AG04450 (cell line): ENCODE results near the gene FRAT2. TPM values are rescaled to one million over a fixed set of nuclear protein-coding genes. Genes with fewer than 3 reads are reported as not detected.

Experiments
- CTCF ChIA-PET: fragments of 300-600, 350-600 bp; formaldehyde crosslinking; extraction: SDS; loops from one replicate; lab custom pipeline; 2022; ENCODE audit warnings: antibody characterized with exemption, inconsistent platforms; lab: Charles Lee
- POLR2A ChIA-PET: fragments of 350-600 bp; formaldehyde crosslinking; extraction: SDS; loops from one replicate; lab custom pipeline; 2021; ENCODE audit warnings: antibody characterized with exemption, inconsistent platforms; lab: Yijun Ruan, JAX
- DNase-seq: peaks from one replicate; pipeline ENCODE4 v3.0.0-alpha.2; 2011; ENCODE audit warnings: low read depth, low spot score
- H3K27ac ChIP-seq: one replicate; pipeline ENCODE4 v1.5.1; 2012; ENCODE audit warnings: low read depth, low read length, control low read depth
- H3K27me3 ChIP-seq: one replicate; pipeline ENCODE4 v1.6.0; 2012; ENCODE audit warnings: low read length; ENCODE audit not compliant: control insufficient read depth, insufficient read depth
- H3K4me3 ChIP-seq: 2 replicates; pipeline ENCODE4 v1.5.1; 2011; ENCODE audit warnings: mild to moderate bottlenecking, low read depth, low read length, control low read depth
- H3K9me3 ChIP-seq: 2 replicates; pipeline ENCODE4 v1.5.1; 2012; ENCODE audit warnings: low read length; ENCODE audit not compliant: control insufficient read depth, insufficient read depth
- polyA plus RNA-seq: library from polyadenylated mRNA; depleted of rRNA; stranded (reverse); fragments of >200 nt; gene quantifications from 2 replicates; pipeline ENCODE4 v1.2.3, GENCODE V29; 2011
- TF ChIP-seq, protein P1 (sequence below): IDR thresholded peaks from 2 replicates; pipeline ENCODE4 v1.5.1; 2011; ENCODE audit warnings: low read depth, low read length, control low read depth, inconsistent platforms

Gene FRAT2
- polyA plus RNA-seq, 1 experiment = 2.6 TPM

DNA sequence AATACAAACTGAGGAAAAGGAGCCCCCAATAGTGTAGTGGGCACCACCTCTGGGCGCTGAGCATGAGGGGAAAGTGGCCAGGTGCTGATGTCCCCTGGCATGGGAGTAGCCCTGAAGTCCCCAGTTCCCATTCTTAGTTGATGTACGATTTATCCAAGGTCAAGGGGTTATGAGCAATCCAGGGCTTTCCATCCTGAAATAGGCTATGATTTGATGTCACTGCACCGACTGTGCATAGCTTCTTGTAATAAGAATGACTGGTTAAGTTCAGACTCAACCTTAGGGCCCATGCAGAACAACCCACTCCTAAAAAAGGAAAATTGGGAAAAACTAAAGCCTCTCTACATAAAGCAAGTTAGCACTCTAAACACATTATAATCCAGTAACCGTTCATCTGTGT, 11.0 kb downstream of the FRAT2 start:
- CTCF ChIA-PET = interaction anchor here (0.9 kb wide), 1 partner anchor 10 kb away, joined by 3 read pairs; no protein-coding TSS in a partner anchor
- H3K9me3 ChIP-seq = no peaks in the 10 kb centered on the region

DNA sequence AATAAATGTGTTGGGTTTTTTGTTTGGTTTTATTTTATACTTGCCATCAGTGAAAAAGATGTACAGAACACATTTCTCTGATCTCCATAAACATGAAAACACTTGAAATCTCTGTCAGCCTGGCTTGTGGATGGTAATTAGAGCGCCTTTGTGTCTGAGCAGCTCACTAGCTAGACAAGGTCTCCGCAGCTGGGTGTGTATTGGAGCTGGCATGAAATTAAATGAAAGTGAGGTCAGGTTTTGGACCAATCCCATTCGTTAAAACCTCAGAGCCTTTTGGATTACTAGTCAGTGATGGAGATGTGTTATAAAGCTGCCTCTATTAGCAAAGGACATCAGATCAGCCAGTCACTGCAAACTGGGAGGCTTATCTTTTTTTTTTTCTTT, 12.7 kb downstream of the FRAT2 start:
- no peak for DNase-seq
- Histone ChIP-seq H3K4me3 (no peak overlapping the region), H3K9me3 (no peaks in the 10 kb centered on the region), H3K27ac (no peak overlapping the region), H3K27me3 (peaks cover 6% of the 10 kb centered on the region)
- TF ChIP-seq, protein P1, sequence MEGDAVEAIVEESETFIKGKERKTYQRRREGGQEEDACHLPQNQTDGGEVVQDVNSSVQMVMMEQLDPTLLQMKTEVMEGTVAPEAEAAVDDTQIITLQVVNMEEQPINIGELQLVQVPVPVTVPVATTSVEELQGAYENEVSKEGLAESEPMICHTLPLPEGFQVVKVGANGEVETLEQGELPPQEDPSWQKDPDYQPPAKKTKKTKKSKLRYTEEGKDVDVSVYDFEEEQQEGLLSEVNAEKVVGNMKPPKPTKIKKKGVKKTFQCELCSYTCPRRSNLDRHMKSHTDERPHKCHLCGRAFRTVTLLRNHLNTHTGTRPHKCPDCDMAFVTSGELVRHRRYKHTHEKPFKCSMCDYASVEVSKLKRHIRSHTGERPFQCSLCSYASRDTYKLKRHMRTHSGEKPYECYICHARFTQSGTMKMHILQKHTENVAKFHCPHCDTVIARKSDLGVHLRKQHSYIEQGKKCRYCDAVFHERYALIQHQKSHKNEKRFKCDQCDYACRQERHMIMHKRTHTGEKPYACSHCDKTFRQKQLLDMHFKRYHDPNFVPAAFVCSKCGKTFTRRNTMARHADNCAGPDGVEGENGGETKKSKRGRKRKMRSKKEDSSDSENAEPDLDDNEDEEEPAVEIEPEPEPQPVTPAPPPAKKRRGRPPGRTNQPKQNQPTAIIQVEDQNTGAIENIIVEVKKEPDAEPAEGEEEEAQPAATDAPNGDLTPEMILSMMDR = no peak
- POLR2A ChIA-PET = no interaction called here
- CTCF ChIA-PET = interaction anchor here (0.7 to 1.2 kb wide), 4 partner anchors 11 to 179 kb away, joined by 3 to 9 read pairs (median 5); no protein-coding TSS in a partner anchor

More for the DNA sequence above, 11.0 kb downstream of the FRAT2 start:
- no peak overlapping the region for H3K4me3 ChIP-seq
- TF ChIP-seq, protein P1 = no peak
- POLR2A ChIA-PET = interaction anchor here (0.7 kb wide), 1 partner anchor 35 kb away, joined by 6 read pairs; no protein-coding TSS in a partner anchor
- H3K27me3 ChIP-seq = peaks cover 6% of the 10 kb centered on the region
- no peak for DNase-seq
- no peak overlapping the region for H3K27ac ChIP-seq

DNA sequence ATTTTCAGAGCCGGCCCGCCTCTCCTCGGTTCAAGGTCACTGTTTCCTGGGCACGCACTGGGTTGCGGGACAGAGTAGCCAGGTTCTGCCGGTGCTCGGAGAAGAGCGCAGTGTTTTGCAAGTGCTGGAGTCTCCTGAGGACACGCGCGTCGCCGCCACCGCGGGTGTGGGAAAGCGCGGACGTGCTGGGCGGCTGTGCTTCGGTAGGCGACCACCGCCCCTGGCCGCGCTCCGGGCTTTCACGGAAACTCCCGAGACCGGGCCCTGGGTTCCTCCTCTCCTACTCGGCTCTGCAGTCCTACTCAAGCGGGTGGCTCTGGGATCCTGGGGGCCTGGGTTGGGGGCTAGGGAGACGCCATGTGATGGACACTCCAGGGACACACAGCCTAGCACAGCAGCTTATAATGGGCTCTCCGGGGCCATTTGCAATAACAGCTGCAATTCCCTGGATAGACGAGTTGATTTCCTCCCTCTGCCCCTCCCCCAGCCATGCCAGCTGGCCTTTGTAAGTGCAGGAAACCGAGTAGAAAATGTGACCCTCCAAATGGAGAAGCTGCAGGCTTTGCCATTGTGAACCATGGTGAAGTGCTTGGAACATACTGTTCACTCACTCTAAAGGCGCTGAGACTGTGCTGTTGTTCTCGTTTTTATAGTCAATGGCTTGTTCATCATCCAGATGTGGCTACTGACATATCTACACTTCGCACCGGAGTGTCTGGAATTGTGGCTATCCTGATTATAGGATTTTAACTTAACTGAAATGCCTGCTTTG, 13.3 kb downstream of the FRAT2 start:
- no peak overlapping the region for H3K27ac ChIP-seq
- ChIA-PET POLR2A (no interaction called here), CTCF (interaction anchor here (0.7 to 1.2 kb wide), 3 partner anchors 12 to 111 kb away, joined by 3 to 9 read pairs (median 6); no protein-coding TSS in a partner anchor)
- peaks cover 6% of the 10 kb centered on the region for H3K27me3 ChIP-seq
- DNase-seq = no peak
- H3K9me3 ChIP-seq = no peaks in the 10 kb centered on the region
- TF ChIP-seq, protein P1 = no peak
- H3K4me3 ChIP-seq = peak overlapping the region; percentile 79

DNA sequence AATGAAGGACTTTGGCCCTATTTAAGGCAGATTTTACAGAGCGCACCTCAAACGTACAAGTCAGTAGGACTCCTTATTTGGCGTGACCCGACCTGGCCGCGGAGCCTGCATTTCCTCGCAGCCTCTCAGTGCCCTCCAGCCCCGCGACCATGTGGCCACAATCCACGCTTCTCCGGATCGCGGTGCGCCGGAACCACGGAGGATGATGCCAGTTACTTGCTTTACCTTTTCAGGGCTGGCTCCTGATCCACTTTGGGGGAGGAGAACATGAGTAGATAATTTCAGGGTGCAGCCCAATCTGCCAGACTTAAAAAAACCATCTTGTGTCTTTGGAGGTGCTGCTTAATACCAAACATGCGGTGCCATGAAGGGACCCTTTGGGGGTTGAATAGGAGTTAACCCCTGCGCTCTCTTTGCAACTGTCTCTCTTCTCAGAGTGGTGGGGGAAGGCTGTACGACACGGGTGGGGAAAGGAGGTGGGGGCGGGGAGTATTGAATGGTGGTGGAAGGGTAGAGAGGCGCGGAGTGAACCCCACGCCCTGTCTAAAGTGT, 14.0 kb downstream of the FRAT2 start:
- Histone ChIP-seq H3K27me3 (peaks cover 6% of the 10 kb centered on the region), H3K4me3 (peak overlapping the region; percentile 79), H3K27ac (no peak overlapping the region), H3K9me3 (no peaks in the 10 kb centered on the region)
- CTCF ChIA-PET = interaction anchor here (0.8 to 0.9 kb wide), 2 partner anchors 13 to 42 kb away, joined by 3 to 4 read pairs; no protein-coding TSS in a partner anchor
- POLR2A ChIA-PET = interaction anchor here (1.1 to 2.3 kb wide), 2 partner anchors 8 to 13 kb away, joined by 4 to 18 read pairs; partner anchors contain the start of gene FRAT2
- DNase-seq = no peak
- TF ChIP-seq, protein P1 = no peak
